ENCODE measurements around the gene ADGRG4.

Gene ADGRG4

DNA sequence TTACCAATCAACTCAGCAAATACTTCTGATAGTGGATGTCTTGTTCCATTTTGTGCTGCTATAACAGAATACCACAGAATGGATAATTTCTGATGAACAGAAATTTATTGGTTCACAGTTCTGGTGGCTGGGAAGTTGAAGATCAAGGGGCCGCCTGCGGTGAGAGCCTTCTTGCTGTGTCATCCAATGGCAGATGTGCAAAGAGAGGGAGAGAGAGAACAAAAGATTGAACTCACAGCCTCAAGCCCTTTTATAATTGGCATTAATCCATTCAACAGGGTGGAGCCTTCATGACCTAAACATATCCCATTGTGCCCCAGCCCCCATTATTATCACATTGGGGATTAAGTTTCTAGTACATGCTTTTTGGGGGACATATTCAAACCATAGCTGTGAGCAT, 86.1 kb downstream of the ADGRG4 start:
- no peak for DNase-seq
- intact Hi-C loops (cut with DNase I; ENCODE audit: low total_unique reads), result no loop called here
- H3K9me3 ChIP-seq, result no peaks in the 10 kb centered on the region
- no peaks in the 10 kb centered on the region for H3K36me3 ChIP-seq
- H3K4me1 ChIP-seq, result no peaks in the 10 kb centered on the region
- TF ChIP-seq, protein P1, sequence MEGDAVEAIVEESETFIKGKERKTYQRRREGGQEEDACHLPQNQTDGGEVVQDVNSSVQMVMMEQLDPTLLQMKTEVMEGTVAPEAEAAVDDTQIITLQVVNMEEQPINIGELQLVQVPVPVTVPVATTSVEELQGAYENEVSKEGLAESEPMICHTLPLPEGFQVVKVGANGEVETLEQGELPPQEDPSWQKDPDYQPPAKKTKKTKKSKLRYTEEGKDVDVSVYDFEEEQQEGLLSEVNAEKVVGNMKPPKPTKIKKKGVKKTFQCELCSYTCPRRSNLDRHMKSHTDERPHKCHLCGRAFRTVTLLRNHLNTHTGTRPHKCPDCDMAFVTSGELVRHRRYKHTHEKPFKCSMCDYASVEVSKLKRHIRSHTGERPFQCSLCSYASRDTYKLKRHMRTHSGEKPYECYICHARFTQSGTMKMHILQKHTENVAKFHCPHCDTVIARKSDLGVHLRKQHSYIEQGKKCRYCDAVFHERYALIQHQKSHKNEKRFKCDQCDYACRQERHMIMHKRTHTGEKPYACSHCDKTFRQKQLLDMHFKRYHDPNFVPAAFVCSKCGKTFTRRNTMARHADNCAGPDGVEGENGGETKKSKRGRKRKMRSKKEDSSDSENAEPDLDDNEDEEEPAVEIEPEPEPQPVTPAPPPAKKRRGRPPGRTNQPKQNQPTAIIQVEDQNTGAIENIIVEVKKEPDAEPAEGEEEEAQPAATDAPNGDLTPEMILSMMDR (IDR thresholded peaks at IDR 0.05), result no peak
- no peak overlapping the region for H3K4me3 ChIP-seq
- no peaks in the 10 kb centered on the region for H3K27me3 ChIP-seq
- H3K27ac ChIP-seq, result no peak overlapping the region

DNA sequence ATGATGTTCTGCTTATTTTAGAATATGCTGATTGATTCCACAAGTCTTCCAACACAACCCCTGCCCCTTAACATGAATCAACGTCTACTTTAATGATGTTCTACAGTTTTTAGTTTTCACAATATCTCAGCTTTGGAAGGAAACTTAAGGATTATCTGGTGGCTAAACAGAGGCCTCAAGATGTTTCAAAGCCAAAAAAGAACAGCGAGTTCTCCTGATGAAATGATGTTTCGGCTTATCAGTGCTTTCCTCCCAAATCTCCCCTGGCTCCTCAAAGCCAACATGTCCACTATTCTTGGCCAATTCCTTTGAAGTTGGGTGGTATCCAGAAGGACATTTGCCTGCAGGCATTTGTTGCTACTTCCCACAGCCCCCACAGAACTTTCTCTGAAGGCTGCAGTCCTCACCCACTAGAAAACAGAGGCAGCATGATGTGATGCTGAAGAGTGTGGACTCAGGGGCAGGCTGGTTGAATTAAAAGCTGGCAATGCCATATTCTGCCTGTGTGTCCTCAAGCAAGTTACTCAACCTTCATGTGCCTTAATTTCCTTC, 87.3 kb downstream of the ADGRG4 start:
- Histone ChIP-seq H3K36me3 (no peaks in the 10 kb centered on the region), H3K4me1 (no peaks in the 10 kb centered on the region), H3K4me3 (no peak overlapping the region), H3K27me3 (no peaks in the 10 kb centered on the region), H3K27ac (no peak overlapping the region), H3K9me3 (no peaks in the 10 kb centered on the region)
- TF ChIP-seq, protein P1 (IDR thresholded peaks at IDR 0.05), result no peak
- DNase-seq, result no peak
- intact Hi-C loops (cut with DNase I; ENCODE audit: low total_unique reads), result no loop called here

- H3K27me3 ChIP-seq, result no peaks in the 10 kb centered on the region
- no peaks in the 10 kb centered on the region for H3K4me1 ChIP-seq
- intact Hi-C loops (cut with DNase I; ENCODE audit: low total_unique reads), result no loop called here
- no peak overlapping the region for H3K27ac ChIP-seq
- no peak for DNase-seq
- TF ChIP-seq, protein P1 (IDR thresholded peaks at IDR 0.05), result no peak
- H3K36me3 ChIP-seq, result no peaks in the 10 kb centered on the region
- no peaks in the 10 kb centered on the region for H3K9me3 ChIP-seq
- H3K4me3 ChIP-seq, result no peak overlapping the region
Measured at GRCh38 chrX:136390921-136391320, 90.2 kb downstream of the ADGRG4 start.

DNA sequence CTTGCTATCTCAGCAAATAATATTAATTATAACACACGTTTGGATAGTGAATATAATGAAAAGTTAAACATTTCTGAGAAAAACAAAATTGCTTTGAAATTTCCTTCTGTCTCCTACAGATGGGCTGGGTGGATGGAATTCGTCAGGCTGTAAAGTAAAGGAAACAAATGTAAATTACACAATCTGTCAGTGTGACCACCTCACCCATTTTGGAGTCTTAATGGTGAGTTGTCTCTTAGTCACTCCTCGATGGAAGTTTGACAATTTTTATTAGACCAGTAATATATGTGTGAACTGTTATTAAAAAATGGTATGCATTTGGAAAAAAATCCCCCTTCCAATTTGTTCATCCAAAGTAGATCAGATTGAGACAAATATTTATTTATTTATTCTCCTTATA, 94.5 kb downstream of the ADGRG4 start:
- DNase-seq, result no peak
- TF ChIP-seq, protein P1 (IDR thresholded peaks at IDR 0.05), result no peak
- no peaks in the 10 kb centered on the region for H3K36me3 ChIP-seq
- no peak overlapping the region for H3K27ac ChIP-seq
- no peaks in the 10 kb centered on the region for H3K9me3 ChIP-seq
- H3K4me3 ChIP-seq, result no peak overlapping the region
- intact Hi-C loops (cut with DNase I; ENCODE audit: low total_unique reads), result no loop called here
- no peaks in the 10 kb centered on the region for H3K4me1 ChIP-seq
- H3K27me3 ChIP-seq, result no peaks in the 10 kb centered on the region

GRCh38 chrX:136397001-136397400, 96.2 kb downstream of the ADGRG4 start:
- Histone ChIP-seq H3K36me3 (no peaks in the 10 kb centered on the region), H3K27me3 (no peaks in the 10 kb centered on the region), H3K4me1 (no peaks in the 10 kb centered on the region), H3K27ac (no peak overlapping the region), H3K9me3 (no peaks in the 10 kb centered on the region), H3K4me3 (no peak overlapping the region)
- TF ChIP-seq, protein P1 (IDR thresholded peaks at IDR 0.05), result no peak
- intact Hi-C loops (cut with DNase I; ENCODE audit: low total_unique reads), result no loop called here
- no peak for DNase-seq

DNA sequence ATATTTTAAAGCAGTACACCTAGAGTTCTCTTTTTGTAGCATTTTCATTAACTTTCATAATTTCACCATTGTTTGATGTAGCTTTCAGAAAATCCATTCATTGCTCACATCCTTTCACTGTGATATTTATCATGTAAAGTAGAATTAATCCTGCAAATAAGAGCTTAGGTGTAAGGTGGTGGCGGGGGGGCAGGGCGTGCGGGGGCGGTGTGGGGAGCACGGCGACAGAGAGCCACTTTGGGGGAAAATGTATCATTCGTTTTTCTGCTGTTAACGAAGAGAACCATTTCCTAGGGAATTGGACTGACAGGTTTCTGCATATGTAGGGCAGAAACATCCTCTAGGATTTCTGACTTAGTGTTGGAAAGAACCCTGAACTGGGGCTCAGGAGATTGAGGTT, 104.4 kb downstream of the ADGRG4 start:
- TF ChIP-seq, protein P1 (IDR thresholded peaks at IDR 0.05), result no peak
- no peak overlapping the region for H3K27ac ChIP-seq
- no peak for DNase-seq
- no peak overlapping the region for H3K4me3 ChIP-seq
- no peaks in the 10 kb centered on the region for H3K9me3 ChIP-seq
- no peaks in the 10 kb centered on the region for H3K4me1 ChIP-seq
- no peaks in the 10 kb centered on the region for H3K27me3 ChIP-seq
- H3K36me3 ChIP-seq, result no peaks in the 10 kb centered on the region
- intact Hi-C loops (cut with DNase I; ENCODE audit: low total_unique reads), result no loop called here

All from tibial artery (tissue), 4 donors.